HL-60 (cell line): Measurements from ENCODE around the gene FILIP1L.

Experiments
- DNase-seq, 2 experiments: peaks; one replicate each; pipeline ENCODE4 v3.0.0-alpha.2; 2010 to 2020; ENCODE audit warnings: low read depth in 1 of 2, low spot score in 1 of 2
- H3K27ac ChIP-seq: fragments of 250-450 bp; sonication (Bioruptor Pico); replicated peaks from 2 replicates; pipeline ENCODE4 v1.5.1; 2020; ENCODE audit warnings: mild to moderate bottlenecking, moderate library complexity
- H3K27me3 ChIP-seq: fragments of 250-450 bp; sonication (Bioruptor Pico); 2 replicates; pipeline ENCODE4 v1.5.1; 2021; ENCODE audit warnings: mild to moderate bottlenecking, moderate library complexity; ENCODE audit not compliant: insufficient read depth, poor library complexity, severe bottlenecking
- H3K4me3 ChIP-seq: replicated peaks from 2 replicates; pipeline ENCODE4 v1.5.1; 2011; ENCODE audit warnings: mild to moderate bottlenecking, control low read depth, low read length; ENCODE audit not compliant: insufficient read depth
- GABPA ChIP-seq: IDR thresholded peaks from 2 replicates; pipeline ENCODE4 v1.6.1; 2012; ENCODE audit warnings: low read depth
- POLR2AphosphoS5 ChIP-seq: IDR thresholded peaks from 2 replicates; pipeline ENCODE4 v1.6.1; 2012; ENCODE audit warnings: low read depth
- SPI1 ChIP-seq: IDR thresholded peaks from 2 replicates; pipeline ENCODE4 v1.6.1; 2012; ENCODE audit warnings: low read depth, mild to moderate bottlenecking, borderline replicate concordance
- TF ChIP-seq, protein P1 (sequence below): IDR thresholded peaks from 2 replicates; pipeline ENCODE4 v1.6.1; 2012; ENCODE audit warnings: low read depth; ENCODE audit not compliant: insufficient replicate concordance
- TF ChIP-seq, protein P2 (sequence below): IDR thresholded peaks from one replicate; pipeline ENCODE4 v1.5.1; 2011; ENCODE audit warnings: low read length, control low read depth, inconsistent platforms; ENCODE audit not compliant: insufficient read depth

Gene FILIP1L

GRCh38 chr3:99907959-99908544 is 206.2 kb downstream of the FILIP1L start:
- no peak overlapping the region for H3K27ac ChIP-seq
- TF ChIP-seq POLR2AphosphoS5 (no peak), SPI1 (no peak), GABPA (no peak)
- TF ChIP-seq, protein P1, sequence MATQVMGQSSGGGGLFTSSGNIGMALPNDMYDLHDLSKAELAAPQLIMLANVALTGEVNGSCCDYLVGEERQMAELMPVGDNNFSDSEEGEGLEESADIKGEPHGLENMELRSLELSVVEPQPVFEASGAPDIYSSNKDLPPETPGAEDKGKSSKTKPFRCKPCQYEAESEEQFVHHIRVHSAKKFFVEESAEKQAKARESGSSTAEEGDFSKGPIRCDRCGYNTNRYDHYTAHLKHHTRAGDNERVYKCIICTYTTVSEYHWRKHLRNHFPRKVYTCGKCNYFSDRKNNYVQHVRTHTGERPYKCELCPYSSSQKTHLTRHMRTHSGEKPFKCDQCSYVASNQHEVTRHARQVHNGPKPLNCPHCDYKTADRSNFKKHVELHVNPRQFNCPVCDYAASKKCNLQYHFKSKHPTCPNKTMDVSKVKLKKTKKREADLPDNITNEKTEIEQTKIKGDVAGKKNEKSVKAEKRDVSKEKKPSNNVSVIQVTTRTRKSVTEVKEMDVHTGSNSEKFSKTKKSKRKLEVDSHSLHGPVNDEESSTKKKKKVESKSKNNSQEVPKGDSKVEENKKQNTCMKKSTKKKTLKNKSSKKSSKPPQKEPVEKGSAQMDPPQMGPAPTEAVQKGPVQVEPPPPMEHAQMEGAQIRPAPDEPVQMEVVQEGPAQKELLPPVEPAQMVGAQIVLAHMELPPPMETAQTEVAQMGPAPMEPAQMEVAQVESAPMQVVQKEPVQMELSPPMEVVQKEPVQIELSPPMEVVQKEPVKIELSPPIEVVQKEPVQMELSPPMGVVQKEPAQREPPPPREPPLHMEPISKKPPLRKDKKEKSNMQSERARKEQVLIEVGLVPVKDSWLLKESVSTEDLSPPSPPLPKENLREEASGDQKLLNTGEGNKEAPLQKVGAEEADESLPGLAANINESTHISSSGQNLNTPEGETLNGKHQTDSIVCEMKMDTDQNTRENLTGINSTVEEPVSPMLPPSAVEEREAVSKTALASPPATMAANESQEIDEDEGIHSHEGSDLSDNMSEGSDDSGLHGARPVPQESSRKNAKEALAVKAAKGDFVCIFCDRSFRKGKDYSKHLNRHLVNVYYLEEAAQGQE: no peak
- TF ChIP-seq, protein P2, sequence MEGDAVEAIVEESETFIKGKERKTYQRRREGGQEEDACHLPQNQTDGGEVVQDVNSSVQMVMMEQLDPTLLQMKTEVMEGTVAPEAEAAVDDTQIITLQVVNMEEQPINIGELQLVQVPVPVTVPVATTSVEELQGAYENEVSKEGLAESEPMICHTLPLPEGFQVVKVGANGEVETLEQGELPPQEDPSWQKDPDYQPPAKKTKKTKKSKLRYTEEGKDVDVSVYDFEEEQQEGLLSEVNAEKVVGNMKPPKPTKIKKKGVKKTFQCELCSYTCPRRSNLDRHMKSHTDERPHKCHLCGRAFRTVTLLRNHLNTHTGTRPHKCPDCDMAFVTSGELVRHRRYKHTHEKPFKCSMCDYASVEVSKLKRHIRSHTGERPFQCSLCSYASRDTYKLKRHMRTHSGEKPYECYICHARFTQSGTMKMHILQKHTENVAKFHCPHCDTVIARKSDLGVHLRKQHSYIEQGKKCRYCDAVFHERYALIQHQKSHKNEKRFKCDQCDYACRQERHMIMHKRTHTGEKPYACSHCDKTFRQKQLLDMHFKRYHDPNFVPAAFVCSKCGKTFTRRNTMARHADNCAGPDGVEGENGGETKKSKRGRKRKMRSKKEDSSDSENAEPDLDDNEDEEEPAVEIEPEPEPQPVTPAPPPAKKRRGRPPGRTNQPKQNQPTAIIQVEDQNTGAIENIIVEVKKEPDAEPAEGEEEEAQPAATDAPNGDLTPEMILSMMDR: no peak
- no peak overlapping the region for H3K4me3 ChIP-seq
- H3K27me3 ChIP-seq: no peaks in the 10 kb centered on the region
- DNase-seq: no peak

- no peak overlapping the region for H3K27ac ChIP-seq
- no peaks in the 10 kb centered on the region for H3K27me3 ChIP-seq
- TF ChIP-seq, protein P1: no peak
- TF ChIP-seq POLR2AphosphoS5 (no peak), GABPA (no peak), SPI1 (no peak)
- TF ChIP-seq, protein P2: no peak
- no peak overlapping the region for H3K4me3 ChIP-seq
- DNase-seq: no peak
Observed at GRCh38 chr3:99903869-99904268, 210.4 kb downstream of the FILIP1L start.

- TF ChIP-seq GABPA (no peak), POLR2AphosphoS5 (no peak)
- TF ChIP-seq, protein P1: no peak
- H3K27ac ChIP-seq: no peak overlapping the region
- DNase-seq: no peak
- no peaks in the 10 kb centered on the region for H3K27me3 ChIP-seq
- no peak overlapping the region for H3K4me3 ChIP-seq
Observed at GRCh38 chr3:99902091-99902490, 212.2 kb downstream of the FILIP1L start.
